Measurements from ENCODE around the gene PLCL2. TPM values are rescaled to one million over a fixed set of nuclear protein-coding genes. Genes with fewer than 3 reads are reported as not detected.

Gene PLCL2
- total and polyA plus RNA-seq, 10 donors, result 6.9 to 60.4 (median 41.8) TPM

GRCh38 chr3:16927485-16927884, 42.7 kb downstream of the PLCL2 start:
- H3K4me3 ChIP-seq, result no peak overlapping the region
- intact Hi-C loops (cut with DNase I; ENCODE audit: low total_unique reads), result no loop called here
- H3K9me3 ChIP-seq, result peaks cover 0 to 21% (median 14%) of the 10 kb centered on the region in 8 donors
- H3K4me1 ChIP-seq, result peaks cover 3 to 78% (median 36%) of the 10 kb centered on the region in 6 donors
- DNase-seq, result no peak
- H3K27me3 ChIP-seq (replicated peaks in 1 of 7), result no peaks in the 10 kb centered on the region
- TF ChIP-seq CTCF (IDR thresholded peaks at IDR 0.05 in 8 of 11, conservative IDR thresholded peaks at IDR 0.05 in 3 of 11) (no peak), POLR2AphosphoS5 (IDR thresholded peaks at IDR 0.05) (no peak), POLR2A (IDR thresholded peaks at IDR 0.05) (no peak)
- no peak overlapping the region for H3K27ac ChIP-seq
- WGBS, 5 donors, result 67 to 95% (median 78%) methylated on average over 1 of the region's 1 CpG
- H3K36me3 ChIP-seq, result no peaks in the 10 kb centered on the region

GRCh38 chr3:16928386-16929132, 43.8 kb downstream of the PLCL2 start:
- peaks cover 0 to 21% (median 14%) of the 10 kb centered on the region in 8 donors for H3K9me3 ChIP-seq
- peaks cover 3 to 80% (median 46%) of the 10 kb centered on the region in 6 donors for H3K4me1 ChIP-seq
- intact Hi-C loops (cut with DNase I; ENCODE audit: low total_unique reads), result no loop called here
- no peak overlapping the region for H3K4me3 ChIP-seq
- no peaks in the 10 kb centered on the region for H3K36me3 ChIP-seq
- TF ChIP-seq POLR2A (IDR thresholded peaks at IDR 0.05), result no peak
- no peak for TF ChIP-seq CTCF (IDR thresholded peaks at IDR 0.05 in 8 of 11, conservative IDR thresholded peaks at IDR 0.05 in 3 of 11)
- TF ChIP-seq POLR2AphosphoS5 (IDR thresholded peaks at IDR 0.05), result no peak
- DNase-seq, result no peak
- peak overlapping the region in 1 of 8 donors; percentile 8 for H3K27ac ChIP-seq
- no peaks in the 10 kb centered on the region for H3K27me3 ChIP-seq (replicated peaks in 1 of 7)
- WGBS, 5 donors, result 31 to 48% (median 44%) methylated on average over 5 to 6 of the region's 8 CpGs

DNA sequence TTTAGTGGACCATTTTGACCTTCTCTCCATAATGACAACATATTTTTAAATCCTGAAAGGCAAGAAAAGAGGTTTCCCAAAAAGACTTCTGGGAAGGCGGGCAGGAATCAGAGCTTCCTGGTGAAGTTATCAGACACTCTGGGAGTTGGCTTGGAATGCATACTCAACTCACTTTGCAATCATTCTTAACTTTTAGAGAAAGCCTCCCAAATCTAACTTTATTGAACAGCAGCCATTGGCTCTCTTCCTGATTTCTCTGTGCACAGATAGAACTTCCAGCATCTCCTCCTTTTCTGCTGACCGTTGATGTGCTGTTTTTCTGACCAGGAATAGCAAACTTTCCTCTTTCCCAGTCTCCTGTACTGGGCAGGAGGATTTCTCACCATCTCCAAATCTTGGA, 44.6 kb downstream of the PLCL2 start:
- TF ChIP-seq CTCF (IDR thresholded peaks at IDR 0.05 in 8 of 11, conservative IDR thresholded peaks at IDR 0.05 in 3 of 11), result no peak
- no peak for TF ChIP-seq POLR2AphosphoS5 (IDR thresholded peaks at IDR 0.05)
- no peak for TF ChIP-seq POLR2A (IDR thresholded peaks at IDR 0.05)
- Histone ChIP-seq H3K4me3 (no peak overlapping the region), H3K9me3 (peaks cover 0 to 15% (median 8%) of the 10 kb centered on the region in 8 donors), H3K27ac (no peak overlapping the region), H3K27me3 (replicated peaks in 1 of 7) (no peaks in the 10 kb centered on the region), H3K4me1 (peaks cover 3 to 82% (median 47%) of the 10 kb centered on the region in 6 donors), H3K36me3 (no peaks in the 10 kb centered on the region)
- DNase-seq, result no peak
- WGBS, 5 donors, result 77 to 93% (median 87%) methylated on average over 2 of the region's 2 CpGs
- intact Hi-C loops (cut with DNase I; ENCODE audit: low total_unique reads), result no loop called here

DNA sequence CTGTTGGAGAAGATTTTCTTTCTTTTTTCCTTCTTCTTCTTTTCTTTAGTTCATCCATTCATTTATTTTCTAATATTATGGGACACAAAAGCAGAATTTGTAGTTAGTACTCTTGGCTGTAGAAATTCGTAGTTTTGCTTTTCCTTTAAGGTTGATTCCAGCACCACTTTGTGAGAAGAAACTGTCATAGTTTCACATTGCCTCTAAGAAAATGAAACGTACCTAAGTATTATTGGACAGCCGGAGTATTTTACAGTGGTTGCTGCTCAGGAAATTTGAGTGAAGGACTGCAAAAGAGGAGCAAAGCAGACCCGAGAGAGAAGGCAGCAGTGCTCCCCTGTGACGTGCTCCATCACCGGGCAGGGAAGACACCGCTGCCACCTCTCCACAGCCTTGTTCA, 48.1 kb downstream of the PLCL2 start:
- no peak for TF ChIP-seq CTCF (IDR thresholded peaks at IDR 0.05 in 8 of 11, conservative IDR thresholded peaks at IDR 0.05 in 3 of 11)
- no peak for TF ChIP-seq POLR2A (IDR thresholded peaks at IDR 0.05)
- TF ChIP-seq POLR2AphosphoS5 (IDR thresholded peaks at IDR 0.05), result no peak
- 42 to 63% (median 53%) methylated on average over 7 of the region's 7 CpGs for WGBS, 5 donors
- H3K4me3 ChIP-seq, result no peak overlapping the region
- intact Hi-C loops (cut with DNase I; ENCODE audit: low total_unique reads), result no loop called here
- H3K27ac ChIP-seq, result no peak overlapping the region
- no peak for DNase-seq
- no peaks in the 10 kb centered on the region for H3K27me3 ChIP-seq (replicated peaks in 1 of 7)
- H3K9me3 ChIP-seq, result peaks cover 0 to 8% (median 0%) of the 10 kb centered on the region in 8 donors
- peaks cover 20 to 85% (median 58%) of the 10 kb centered on the region in 6 donors for H3K4me1 ChIP-seq
- H3K36me3 ChIP-seq, result no peaks in the 10 kb centered on the region

Data from spleen (tissue), 11 donors.